ENCODE measurements around the gene OPTC.

GRCh38 chr1:203506858-203507626 is 13.1 kb downstream of the OPTC start:
- TF ChIP-seq CTCF (IDR thresholded peaks at IDR 0.05) (no peak), POLR2A (IDR thresholded peaks at IDR 0.05) (no peak)
